ENCODE results near the gene ALMS1.
"Not testable (repeated sequence)": the region's sequence is repeated elsewhere in the genome, so short reads cannot be mapped to it uniquely, and the experiment has no call there.

ALMS1 gene

GRCh38 chr2:73530773-73531172 is 145.1 kb downstream of the ALMS1 start:
- DNase-seq, result not testable (repeated sequence)

GRCh38 chr2:73532381-73532780 is 146.7 kb downstream of the ALMS1 start:
- no peak for DNase-seq

GRCh38 chr2:73536133-73536840 is 150.7 kb downstream of the ALMS1 start:
- DNase-seq, result no peak

- DNase-seq, result not testable (repeated sequence)
Observed at GRCh38 chr2:73560875-73561274, 175.2 kb downstream of the ALMS1 start.

GRCh38 chr2:73561422-73561821 is 175.8 kb downstream of the ALMS1 start:
- DNase-seq, result no peak

- DNase-seq, result no peak
Observed at GRCh38 chr2:73564986-73565385, 179.3 kb downstream of the ALMS1 start.

- DNase-seq, result no peak
Observed at GRCh38 chr2:73566288-73566878, 180.7 kb downstream of the ALMS1 start.

GRCh38 chr2:73575261-73575660 is 189.6 kb downstream of the ALMS1 start:
- DNase-seq, result no peak

GRCh38 chr2:73582364-73582763 is 196.7 kb downstream of the ALMS1 start:
- no peak for DNase-seq

- no peak for DNase-seq
Observed at GRCh38 chr2:73588177-73588576, 202.5 kb downstream of the ALMS1 start.

- DNase-seq, result no peak
Observed at GRCh38 chr2:73593680-73594079, 208.0 kb downstream of the ALMS1 start.

- DNase-seq, result no peak
Observed at GRCh38 chr2:73594251-73594650, 208.6 kb downstream of the ALMS1 start.

GRCh38 chr2:73601780-73602179 is 216.1 kb downstream of the ALMS1 start:
- no peak for DNase-seq

- DNase-seq, result not testable (repeated sequence)
Observed at GRCh38 chr2:73603099-73603588, 217.5 kb downstream of the ALMS1 start.

- DNase-seq, result not testable (repeated sequence)
Observed at GRCh38 chr2:73604589-73604988, 219.0 kb downstream of the ALMS1 start.

GRCh38 chr2:73610111-73610510 is 224.5 kb downstream of the ALMS1 start:
- DNase-seq, result no peak

GRCh38 chr2:73611193-73611592 is 225.6 kb downstream of the ALMS1 start:
- no peak for DNase-seq

GRCh38 chr2:73611867-73612266 is 226.2 kb downstream of the ALMS1 start:
- DNase-seq, result no peak

GRCh38 chr2:73614105-73614504 is 228.5 kb downstream of the ALMS1 start:
- no peak for DNase-seq

- no peak for DNase-seq
Observed at GRCh38 chr2:73614997-73615396, 229.4 kb downstream of the ALMS1 start.

- not testable (repeated sequence) for DNase-seq
Observed at GRCh38 chr2:73619925-73620324, 234.3 kb downstream of the ALMS1 start.

GRCh38 chr2:73624036-73624435 is 238.4 kb downstream of the ALMS1 start:
- DNase-seq, result not testable (repeated sequence)

- DNase-seq, result not testable (repeated sequence)
Observed at GRCh38 chr2:73624625-73625024, 239.0 kb downstream of the ALMS1 start.

- not testable (repeated sequence) for DNase-seq
Observed at GRCh38 chr2:73626237-73626636, 240.6 kb downstream of the ALMS1 start.

GRCh38 chr2:73628493-73628892 is 242.9 kb downstream of the ALMS1 start:
- DNase-seq, result not testable (repeated sequence)

Data from CD4-positive, alpha-beta T cell treated with Interferon alpha-2 for 1 hour (primary cell).